GM18520 (cell line): ENCODE results near the gene CTNNA3.

ENCODE experiments used
- ATAC-seq: cut with Tn5 transposase; IDR thresholded peaks from one replicate; pipeline ENCODE4 v1.9.1; 2021; ENCODE audit not compliant: unreplicated experiment

CTNNA3 gene

GRCh38 chr10:66782776-66783175, 913.2 kb downstream of the CTNNA3 start:
- no peak for ATAC-seq

DNA sequence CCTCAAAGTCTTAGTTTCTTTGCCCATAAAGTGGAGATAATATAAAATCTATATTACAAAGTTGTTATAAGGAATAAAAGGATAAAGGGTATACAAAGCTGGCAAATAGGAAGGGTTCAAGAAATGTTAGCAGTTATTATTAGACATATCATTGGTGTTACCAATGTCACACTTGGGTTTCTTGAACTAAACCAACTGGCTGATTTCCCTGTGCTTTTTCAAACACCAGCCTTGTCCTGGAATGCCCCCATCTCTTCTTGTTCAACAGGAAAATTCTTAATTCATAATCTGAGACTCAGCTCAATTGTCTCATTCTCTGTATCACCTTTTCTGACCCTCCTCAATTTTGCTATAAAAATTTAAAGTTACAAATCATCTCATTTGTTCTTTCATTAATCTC, 913.9 kb downstream of the CTNNA3 start:
- no peak for ATAC-seq

- ATAC-seq, result no peak
Observed at GRCh38 chr10:66780796-66781195, 915.2 kb downstream of the CTNNA3 start.

GRCh38 chr10:66778351-66778750, 917.6 kb downstream of the CTNNA3 start:
- no peak for ATAC-seq

- ATAC-seq, result no peak
Observed at GRCh38 chr10:66777665-66778064, 918.3 kb downstream of the CTNNA3 start.

- no peak for ATAC-seq
Observed at GRCh38 chr10:66773472-66773817, 922.5 kb downstream of the CTNNA3 start.

DNA sequence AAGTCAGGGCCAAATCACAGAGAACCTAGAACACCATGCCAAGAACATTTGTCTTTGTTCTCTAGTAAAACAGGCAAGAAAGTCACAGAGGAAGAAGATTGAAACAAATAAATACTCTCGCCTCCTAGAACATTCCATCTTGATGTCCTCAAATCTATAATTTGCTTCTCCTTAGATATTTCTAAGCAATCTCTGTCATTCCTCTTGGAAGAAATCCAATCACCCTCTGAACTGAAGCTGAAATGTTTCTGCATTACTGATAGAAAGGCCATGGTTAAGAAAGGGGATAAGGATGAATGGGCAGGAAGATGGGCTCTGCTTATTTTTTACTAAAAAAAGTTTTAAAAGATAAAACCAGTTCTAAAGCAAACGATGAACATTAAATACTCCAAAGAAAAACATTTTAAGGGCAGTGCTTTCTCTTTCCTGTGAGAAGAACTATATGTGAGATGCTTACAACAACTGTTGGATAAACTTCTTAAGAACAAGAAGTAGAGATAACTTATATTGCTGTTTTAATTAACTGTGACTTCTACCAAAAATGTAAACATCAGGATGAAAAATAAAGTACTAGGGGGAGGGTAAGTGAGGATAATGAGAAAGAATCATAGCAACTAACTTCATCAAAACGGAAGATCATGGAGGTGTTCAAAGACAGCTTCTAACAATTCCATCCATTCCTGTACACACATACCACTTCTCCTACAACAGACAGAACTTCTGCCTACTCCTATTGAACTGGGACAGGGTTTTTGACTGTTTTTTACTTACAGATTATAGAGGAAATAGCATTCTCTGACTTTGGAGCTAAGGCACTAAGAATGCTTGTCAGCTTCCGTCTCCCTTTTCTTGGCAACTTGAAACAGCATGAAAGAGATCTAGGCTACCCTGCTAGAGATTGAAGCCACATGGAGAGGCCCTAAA, 923.2 kb downstream of the CTNNA3 start:
- ATAC-seq, result no peak

GRCh38 chr10:66767707-66768106, 928.3 kb downstream of the CTNNA3 start:
- ATAC-seq, result no peak

DNA sequence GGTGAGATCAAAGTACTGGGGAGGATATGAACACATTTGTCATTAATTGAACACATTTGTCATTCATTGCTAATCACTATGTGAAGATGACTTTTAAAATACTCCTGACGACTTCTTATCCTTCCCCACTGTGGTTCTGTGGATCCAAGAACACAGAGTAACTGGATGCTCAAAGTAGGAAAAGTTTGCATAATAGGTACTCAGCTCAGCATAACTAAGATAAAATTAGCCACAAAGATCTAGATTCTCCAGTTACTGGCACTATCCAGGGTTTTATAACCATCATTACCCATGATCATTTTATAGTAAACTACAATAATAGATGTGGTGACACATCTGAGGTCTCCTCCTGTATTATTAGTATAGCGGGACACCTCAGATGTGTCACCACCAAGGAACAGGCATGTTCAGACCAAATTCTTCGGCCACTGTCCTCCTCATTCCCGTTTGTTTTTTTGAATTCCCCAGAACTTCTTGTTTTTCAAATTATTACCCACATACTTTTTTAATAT, 933.7 kb downstream of the CTNNA3 start:
- ATAC-seq, result no peak

GRCh38 chr10:66760941-66761340, 935.1 kb downstream of the CTNNA3 start:
- no peak for ATAC-seq

DNA sequence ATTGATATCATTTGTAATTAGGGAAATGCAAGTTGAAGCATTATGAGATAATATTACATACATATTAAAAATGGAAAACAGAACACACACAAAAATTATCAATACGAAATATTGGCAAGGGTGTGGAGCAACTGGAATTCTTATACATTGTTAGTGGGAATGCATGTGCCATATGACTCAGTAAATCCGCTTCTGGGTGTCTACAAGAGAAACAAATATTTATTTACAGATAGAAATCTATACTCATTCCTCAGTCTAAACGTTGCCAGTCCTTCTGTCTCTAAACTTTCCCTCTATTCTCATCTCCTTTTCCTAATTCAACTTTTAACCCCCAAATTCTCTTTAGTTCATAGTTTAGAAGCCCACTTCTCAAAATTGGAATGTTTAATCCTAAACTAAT, 940.5 kb downstream of the CTNNA3 start:
- ATAC-seq, result no peak

GRCh38 chr10:66752714-66753113, 943.3 kb downstream of the CTNNA3 start:
- no peak for ATAC-seq

GRCh38 chr10:66748217-66748616, 947.8 kb downstream of the CTNNA3 start:
- no peak for ATAC-seq

GRCh38 chr10:66747451-66747850, 948.5 kb downstream of the CTNNA3 start:
- no peak for ATAC-seq

- ATAC-seq, result no peak
Observed at GRCh38 chr10:66746711-66747110, 949.3 kb downstream of the CTNNA3 start.

- no peak for ATAC-seq
Observed at GRCh38 chr10:66746246-66746645, 949.7 kb downstream of the CTNNA3 start.

- no peak for ATAC-seq
Observed at GRCh38 chr10:66744915-66745314, 951.1 kb downstream of the CTNNA3 start.

DNA sequence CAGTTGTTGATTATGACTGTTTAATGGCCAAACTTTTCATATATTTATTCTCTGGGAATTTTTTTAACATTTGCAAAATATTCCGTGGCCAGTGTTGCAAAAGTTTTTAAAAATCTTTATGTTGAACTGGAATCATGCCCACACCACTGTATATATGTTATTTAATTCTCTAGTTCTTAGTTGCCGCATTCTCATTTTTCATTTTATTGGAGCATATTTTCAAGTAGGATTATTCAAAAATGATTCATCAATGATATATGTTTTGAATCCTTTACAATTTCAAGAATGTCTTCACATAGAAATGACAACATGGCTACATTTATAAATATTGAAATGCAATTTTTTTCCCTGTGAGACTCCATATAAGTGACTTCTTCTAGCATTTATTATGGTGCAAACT, 958.8 kb downstream of the CTNNA3 start:
- ATAC-seq, result no peak

GRCh38 chr10:66723608-66724400, 972.2 kb downstream of the CTNNA3 start:
- ATAC-seq, result no peak

DNA sequence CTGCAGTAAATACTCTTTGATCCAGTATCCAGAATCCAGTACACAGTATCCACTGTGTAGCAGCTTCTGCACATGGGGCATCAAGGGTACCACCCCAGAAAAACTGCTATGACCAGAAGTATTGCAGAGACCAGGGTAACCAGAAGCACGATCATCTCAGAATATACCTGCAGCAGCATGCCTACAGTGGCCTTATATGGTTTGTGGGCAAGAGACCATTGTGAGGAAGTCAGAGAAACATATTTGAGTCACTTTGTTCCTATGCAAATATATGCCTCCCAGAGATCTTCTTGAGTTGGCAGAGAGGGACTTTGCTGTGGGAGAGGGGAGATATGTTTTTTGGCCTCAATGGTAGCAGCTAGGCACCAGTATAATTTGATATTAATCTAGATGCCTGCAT, 976.5 kb downstream of the CTNNA3 start:
- no peak for ATAC-seq

- no peak for ATAC-seq
Observed at GRCh38 chr10:66717231-66717981, 978.6 kb downstream of the CTNNA3 start.
